KMS-11 (cell line): ENCODE results near the gene C11orf98.

Source experiments
- H2AFZ ChIP-seq: fragments of 200-600 bp; sonication (generic); 2 replicates; pipeline ENCODE4 v1.6.1; 2016; ENCODE audit warnings: antibody characterized with exemption, mixed run types, low read depth
- H3K27ac ChIP-seq: fragments of 200-600 bp; sonication (generic); 2 replicates; pipeline ENCODE4 v1.6.1; 2016; ENCODE audit warnings: mild to moderate bottlenecking, mixed run types
- H3K27me3 ChIP-seq: fragments of 200-600 bp; sonication (generic); 2 replicates; pipeline ENCODE4 v1.6.1; 2017; ENCODE audit warnings: mild to moderate bottlenecking, low read depth, mixed run types, moderate library complexity; ENCODE audit not compliant: insufficient read depth
- H3K36me3 ChIP-seq: fragments of 200-600 bp; sonication (generic); 2 replicates; pipeline ENCODE4 v1.6.1; 2017; ENCODE audit warnings: mild to moderate bottlenecking, mixed run types; ENCODE audit not compliant: insufficient read depth
- H3K4me1 ChIP-seq: fragments of 200-600 bp; sonication (generic); 2 replicates; pipeline ENCODE4 v1.6.1; 2016; ENCODE audit warnings: mild to moderate bottlenecking, low read depth, mixed run types; ENCODE audit not compliant: poor library complexity, severe bottlenecking
- H3K4me2 ChIP-seq: fragments of 200-600 bp; sonication (generic); 2 replicates; pipeline ENCODE4 v1.7.0; 2016; ENCODE audit warnings: mild to moderate bottlenecking, mixed run types
- H3K4me3 ChIP-seq: fragments of 200-600 bp; sonication (generic); IDR thresholded peaks from 2 replicates; pipeline ENCODE4 v1.6.1; 2017; ENCODE audit warnings: low read depth, low read length, mixed read lengths; ENCODE audit not compliant: insufficient read depth
- H3K79me2 ChIP-seq: fragments of 200-600 bp; sonication (generic); 2 replicates; pipeline ENCODE4 v1.6.1; 2016; ENCODE audit warnings: low read depth, mixed run types; ENCODE audit not compliant: insufficient read depth
- H3K9ac ChIP-seq: fragments of 200-600 bp; sonication (generic); 2 replicates; pipeline ENCODE4 v1.6.1; 2016; ENCODE audit warnings: mild to moderate bottlenecking, mixed run types
- H4K20me1 ChIP-seq: fragments of 200-600 bp; sonication (generic); 2 replicates; pipeline ENCODE4 v1.6.1; 2016; ENCODE audit warnings: mild to moderate bottlenecking, mixed run types; ENCODE audit not compliant: insufficient read depth
- CTCF ChIP-seq: fragments of 200-600 bp; sonication (generic); conservative IDR thresholded peaks from 2 replicates; pipeline ENCODE4 v1.6.1; 2017; ENCODE audit warnings: low read depth, mild to moderate bottlenecking, antibody characterized with exemption, low read length, moderate library complexity, mixed read lengths

Gene C11orf98

GRCh38 chr11:62710001-62710345 is 45.0 kb upstream of the C11orf98 start:
- Histone ChIP-seq H3K4me2 (peak overlapping the region; percentile 80), H3K36me3 (no peaks in the 10 kb centered on the region), H3K4me3 (no peak overlapping the region), H3K27me3 (no peaks in the 10 kb centered on the region), H3K9ac (peak overlapping the region; percentile 95), H2AFZ (peak overlapping the region; percentile 70; the same call in 1 of the 2 replicates), H4K20me1 (no peaks in the 10 kb centered on the region), H3K79me2 (peaks cover 12% of the 10 kb centered on the region; the same call in 1 of the 2 replicates), H3K4me1 (peaks cover 77% of the 10 kb centered on the region), H3K27ac (peak overlapping the region; percentile 96)
- no peak for TF ChIP-seq CTCF

GRCh38 chr11:62709247-62710000 is 44.4 kb upstream of the C11orf98 start:
- Histone ChIP-seq H3K4me2 (peak overlapping the region; percentile 97), H3K4me1 (peaks cover 75% of the 10 kb centered on the region), H3K27me3 (no peaks in the 10 kb centered on the region), H3K27ac (peak overlapping the region; percentile 96), H3K79me2 (peaks cover 12% of the 10 kb centered on the region; the same call in 1 of the 2 replicates), H3K4me3 (no peak overlapping the region), H4K20me1 (no peaks in the 10 kb centered on the region), H2AFZ (peak overlapping the region; percentile 70), H3K36me3 (no peaks in the 10 kb centered on the region), H3K9ac (peak overlapping the region; percentile 95)
- peak; percentile 37; the same call in 1 of the 2 replicates for TF ChIP-seq CTCF

- Histone ChIP-seq H3K27ac (peak overlapping the region; percentile 96; the same call in 1 of the 2 replicates), H3K36me3 (no peaks in the 10 kb centered on the region), H3K4me3 (no peak overlapping the region), H3K27me3 (no peaks in the 10 kb centered on the region), H4K20me1 (no peaks in the 10 kb centered on the region), H3K9ac (peak overlapping the region; percentile 95; the same call in 1 of the 2 replicates), H3K4me1 (peaks cover 68% of the 10 kb centered on the region), H3K4me2 (peak overlapping the region; percentile 97), H3K79me2 (peaks cover 9% of the 10 kb centered on the region; the same call in 1 of the 2 replicates), H2AFZ (peak overlapping the region; percentile 62)
- TF ChIP-seq CTCF, result no peak
Observed at GRCh38 chr11:62708793-62709192, 43.8 kb upstream of the C11orf98 start.

- Histone ChIP-seq H3K27me3 (no peaks in the 10 kb centered on the region), H3K4me1 (peaks cover 64% of the 10 kb centered on the region), H2AFZ (no peak overlapping the region), H3K4me2 (peak overlapping the region; percentile 97; the same call in 1 of the 2 replicates), H3K36me3 (no peaks in the 10 kb centered on the region), H3K4me3 (no peak overlapping the region), H3K27ac (no peak overlapping the region), H3K79me2 (peaks cover 9% of the 10 kb centered on the region; the same call in 1 of the 2 replicates), H3K9ac (peak overlapping the region; percentile 95; the same call in 1 of the 2 replicates), H4K20me1 (no peaks in the 10 kb centered on the region)
- TF ChIP-seq CTCF, result no peak
Observed at GRCh38 chr11:62708392-62708791, 43.4 kb upstream of the C11orf98 start.
